SK-N-SH (cell line): ENCODE measurements around the gene OR56A4. TPM values are rescaled to one million over a fixed set of nuclear protein-coding genes. Genes with fewer than 3 reads are reported as not detected.

Experiments
- CTCF ChIA-PET: fragments of 300-600, 350-600 bp; formaldehyde crosslinking; extraction: SDS; loops from one replicate; lab custom pipeline; 2021; lab: Yijun Ruan, JAX
- POLR2A ChIA-PET: fragments of 350-600 bp; sonication (Branson Sonifier 250); formaldehyde crosslinking; extraction: SDS; loops from one replicate; lab custom pipeline; 2020; ENCODE audit warnings: antibody characterized with exemption, inconsistent platforms; lab: Yijun Ruan, JAX
- DNase-seq: peaks from one replicate; pipeline ENCODE4 v3.0.0; 2012
- H2AFZ ChIP-seq: fragments of 200-600 bp; sonication (generic); 2 replicates; pipeline ENCODE4 v1.8.1; 2016; ENCODE audit warnings: antibody characterized with exemption, mild to moderate bottlenecking, low read depth
- H3F3A ChIP-seq: fragments of 200-600 bp; sonication (generic); replicated peaks from 2 replicates; pipeline ENCODE3; 2016; ENCODE audit warnings: antibody characterized with exemption, mild to moderate bottlenecking; ENCODE audit not compliant: insufficient read depth
- H3K27ac ChIP-seq, 2 experiments: fragments of 200-500 bp in 1 of 2; fragments of 200-600 bp in 1 of 2; sonication (Bioruptor generic) in 1 of 2; sonication (generic), shearing (Covaris generic) in 1 of 2; 2 replicates each; pipeline versions ENCODE4 v1.5.1 to v1.6.1; 2014 to 2016; ENCODE audit warnings: low read depth in 2 of 2, inconsistent platforms in 1 of 2, low read length in 1 of 2, mild to moderate bottlenecking in 1 of 2, mixed read lengths in 1 of 2
- H3K27me3 ChIP-seq: fragments of 200-600 bp; sonication (generic), shearing (Covaris generic); 2 replicates; pipeline ENCODE4 v1.6.1; 2016; ENCODE audit warnings: mixed run types; ENCODE audit not compliant: insufficient read depth
- H3K36me3 ChIP-seq, 2 experiments: fragments of 200-500 bp in 1 of 2; fragments of 200-600 bp in 1 of 2; sonication (Bioruptor generic) in 1 of 2; sonication (generic) in 1 of 2; replicated peaks in 1 of 2; 2 replicates each; pipeline versions ENCODE3 to v1.5.1; 2014 to 2016; ENCODE audit warnings: low read length in 1 of 2, mild to moderate bottlenecking in 1 of 2; ENCODE audit not compliant: insufficient read depth in 2 of 2, control insufficient read depth in 1 of 2
- H3K4me1 ChIP-seq, 2 experiments: fragments of 200-500 bp in 1 of 2; fragments of 200-600 bp in 1 of 2; sonication (Bioruptor generic) in 1 of 2; sonication (generic), shearing (Covaris generic) in 1 of 2; 2 replicates each; pipeline versions ENCODE4 v1.5.1 to v1.6.1; 2014 to 2016; ENCODE audit warnings: low read depth in 1 of 2, low read length in 1 of 2, mixed run types in 1 of 2; ENCODE audit not compliant: insufficient read depth in 2 of 2, control insufficient read depth in 1 of 2
- H3K4me2 ChIP-seq: fragments of 200-600 bp; sonication (generic), shearing (Covaris generic); 2 replicates; pipeline ENCODE4 v1.6.1; 2017; ENCODE audit warnings: mixed run types
- H3K4me3 ChIP-seq, 2 experiments: fragments of 200-500 bp in 1 of 2; fragments of 200-600 bp in 1 of 2; sonication (Bioruptor generic) in 1 of 2; sonication (generic), shearing (Covaris generic) in 1 of 2; 2 replicates each; pipeline versions ENCODE4 v1.5.1 to v1.8.1; 2014 to 2016; ENCODE audit warnings: low read depth in 2 of 2, inconsistent platforms in 1 of 2, low read length in 1 of 2, mild to moderate bottlenecking in 1 of 2, mixed read lengths in 1 of 2, moderate library complexity in 1 of 2
- H3K79me2 ChIP-seq: fragments of 200-600 bp; sonication (generic); 2 replicates; pipeline ENCODE4 v1.8.1; 2017; ENCODE audit warnings: mild to moderate bottlenecking; ENCODE audit not compliant: insufficient read depth
- H3K9ac ChIP-seq: fragments of 200-600 bp; sonication (generic); 2 replicates; pipeline ENCODE4 v1.6.1; 2017; ENCODE audit warnings: mixed run types
- H3K9me2 ChIP-seq: fragments of 200-600 bp; sonication (generic); 2 replicates; pipeline ENCODE4 v1.6.1; 2017; ENCODE audit warnings: mixed run types
- H3K9me3 ChIP-seq: fragments of 200-600 bp; sonication (generic); 2 replicates; pipeline ENCODE4 v1.6.1; 2017; ENCODE audit warnings: mixed run types, mild to moderate bottlenecking, moderate library complexity
- H4K20me1 ChIP-seq: fragments of 200-600 bp; sonication (generic); 2 replicates; pipeline ENCODE4 v1.6.1; 2017; ENCODE audit warnings: mild to moderate bottlenecking, mixed run types; ENCODE audit not compliant: insufficient read depth
- CHD2 ChIP-seq: fragments of 150-350 bp; IDR thresholded peaks from 2 replicates; pipeline ENCODE4 v1.6.1; 2018; ENCODE audit warnings: low read length; ENCODE audit not compliant: partially characterized antibody
- ELF1 ChIP-seq: IDR thresholded peaks from 2 replicates; pipeline ENCODE4 v1.4.0; 2012
- EP300 ChIP-seq, 2 experiments: IDR thresholded peaks; 2 replicates each; pipeline versions ENCODE4 v1.4.0 to v1.6.1; 2012; ENCODE audit warnings: borderline replicate concordance in 1 of 2, low read depth in 1 of 2, low read length in 1 of 2
- EZH2phosphoT487 ChIP-seq: fragments of 200-600 bp; sonication (generic); IDR thresholded peaks from 2 replicates; pipeline ENCODE4 v1.6.1; 2017; ENCODE audit warnings: low read depth, mixed run types, mild to moderate bottlenecking, antibody characterized with exemption, moderate library complexity, borderline replicate concordance
- FOXM1 ChIP-seq: IDR thresholded peaks from 2 replicates; pipeline ENCODE4 v1.4.0; 2012; ENCODE audit warnings: low read depth, mild to moderate bottlenecking
- JUND ChIP-seq: IDR thresholded peaks from 2 replicates; pipeline ENCODE4 v1.4.0; 2012
- NRF1 ChIP-seq: IDR thresholded peaks from 2 replicates; pipeline ENCODE4 v1.6.1; 2012; ENCODE audit warnings: low read depth, mild to moderate bottlenecking, low read length
- POLR2AphosphoS5 ChIP-seq: IDR thresholded peaks from 2 replicates; pipeline ENCODE4 v1.6.1; 2012; ENCODE audit warnings: low read depth, low read length
- RXRA ChIP-seq: IDR thresholded peaks from 2 replicates; pipeline ENCODE4 v1.4.0; 2012; ENCODE audit warnings: low read depth, mild to moderate bottlenecking, borderline replicate concordance
- SIN3A ChIP-seq: IDR thresholded peaks from 2 replicates; pipeline ENCODE4 v1.6.1; 2012; ENCODE audit warnings: low read depth, mild to moderate bottlenecking, low read length, moderate library complexity, borderline replicate concordance
- TCF12 ChIP-seq: IDR thresholded peaks from 2 replicates; pipeline ENCODE4 v1.4.0; 2012
- YY1 ChIP-seq: IDR thresholded peaks from 2 replicates; pipeline ENCODE4 v1.4.0; 2012; ENCODE audit warnings: low read depth, mild to moderate bottlenecking
- WGBS: methylation state at CpG from one replicate; pipeline ENCODE4 v1.1.6; 2017; ENCODE audit warnings: low lambda C conversion rate; 5-methylcytosine and 5-hydroxymethylcytosine counted together
- polyA plus RNA-seq, 3 experiments: library from polyadenylated mRNA; depleted of rRNA; stranded (reverse); fragments of >200 nt; gene quantifications; 2 replicates each; pipeline ENCODE4 v1.2.3, GENCODE V29; 2012
- TF ChIP-seq, protein P1 (sequence below): fragments of 200-600 bp; sonication (generic); IDR thresholded peaks from 2 replicates; pipeline ENCODE4 v1.6.1; 2017; ENCODE audit warnings: antibody characterized with exemption, mild to moderate bottlenecking, moderate library complexity
- TF ChIP-seq, protein P2 (sequence below): IDR thresholded peaks from 2 replicates; pipeline ENCODE4; 2012
- TF ChIP-seq, protein P3 (sequence below): fragments of 150-350 bp; IDR thresholded peaks from 2 replicates; pipeline ENCODE4 v1.6.1; 2017; ENCODE audit warnings: antibody characterized with exemption, low read length, low read depth, borderline replicate concordance

Gene OR56A4
- polyA plus RNA-seq, 1 of the 3 experiments (the other 2 are of a cell fraction), result not detected

DNA sequence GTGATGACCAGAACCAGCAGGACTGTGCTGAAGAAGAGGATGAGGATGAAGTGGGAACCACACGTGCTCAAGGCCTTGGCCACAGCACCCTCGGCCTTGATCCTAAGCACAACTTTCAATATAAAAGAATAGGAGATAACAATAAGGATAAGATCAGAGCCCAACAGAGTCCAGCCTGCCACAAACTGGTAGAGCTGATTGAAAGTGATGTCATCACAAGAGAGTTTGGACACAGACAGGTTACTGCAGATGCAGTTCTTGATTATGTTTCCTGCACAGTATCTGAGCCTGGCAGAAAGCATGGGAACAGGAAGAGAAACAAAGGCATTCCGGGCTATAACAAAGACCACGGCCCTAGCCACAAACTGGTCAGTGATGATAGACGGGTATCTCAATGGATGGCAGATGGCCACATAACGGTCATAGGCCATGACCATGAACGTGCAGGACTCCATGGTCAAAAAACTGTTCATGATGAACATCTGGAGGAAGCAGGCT is 4.5 kb downstream of the OR56A4 start (continued):
- TF ChIP-seq POLR2AphosphoS5, result no peak
- TF ChIP-seq, protein P1, sequence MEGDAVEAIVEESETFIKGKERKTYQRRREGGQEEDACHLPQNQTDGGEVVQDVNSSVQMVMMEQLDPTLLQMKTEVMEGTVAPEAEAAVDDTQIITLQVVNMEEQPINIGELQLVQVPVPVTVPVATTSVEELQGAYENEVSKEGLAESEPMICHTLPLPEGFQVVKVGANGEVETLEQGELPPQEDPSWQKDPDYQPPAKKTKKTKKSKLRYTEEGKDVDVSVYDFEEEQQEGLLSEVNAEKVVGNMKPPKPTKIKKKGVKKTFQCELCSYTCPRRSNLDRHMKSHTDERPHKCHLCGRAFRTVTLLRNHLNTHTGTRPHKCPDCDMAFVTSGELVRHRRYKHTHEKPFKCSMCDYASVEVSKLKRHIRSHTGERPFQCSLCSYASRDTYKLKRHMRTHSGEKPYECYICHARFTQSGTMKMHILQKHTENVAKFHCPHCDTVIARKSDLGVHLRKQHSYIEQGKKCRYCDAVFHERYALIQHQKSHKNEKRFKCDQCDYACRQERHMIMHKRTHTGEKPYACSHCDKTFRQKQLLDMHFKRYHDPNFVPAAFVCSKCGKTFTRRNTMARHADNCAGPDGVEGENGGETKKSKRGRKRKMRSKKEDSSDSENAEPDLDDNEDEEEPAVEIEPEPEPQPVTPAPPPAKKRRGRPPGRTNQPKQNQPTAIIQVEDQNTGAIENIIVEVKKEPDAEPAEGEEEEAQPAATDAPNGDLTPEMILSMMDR, result no peak
- no peak for TF ChIP-seq TCF12
- no peak for TF ChIP-seq FOXM1
- TF ChIP-seq EZH2phosphoT487, result no peak
- TF ChIP-seq NRF1, result no peak
- no peak for TF ChIP-seq JUND
- TF ChIP-seq RXRA, result no peak
- no peak for TF ChIP-seq YY1

DNA sequence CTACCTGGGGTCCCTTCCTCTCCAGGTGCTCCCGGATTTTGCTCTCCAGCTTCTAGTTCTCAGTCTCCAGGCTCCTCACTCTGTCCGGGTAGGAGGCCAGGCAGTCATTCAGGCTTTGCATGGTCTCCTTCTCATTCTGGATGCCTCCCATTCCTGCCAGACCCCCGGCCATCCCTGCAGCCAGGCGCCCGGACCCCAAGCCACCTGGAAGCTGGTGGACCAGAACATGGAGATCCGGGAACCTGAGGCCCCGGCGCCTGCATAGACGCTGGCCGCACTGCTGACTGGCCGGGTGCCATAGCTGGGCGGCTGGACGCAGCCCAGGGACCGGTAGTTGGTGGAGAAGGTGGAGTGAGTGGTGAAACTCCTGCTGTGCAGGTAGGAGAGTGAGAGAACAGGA is 12.0 kb downstream of the OR56A4 start:
- no peak overlapping the region for H2AFZ ChIP-seq
- no peaks in the 10 kb centered on the region for H3F3A ChIP-seq
- H3K27me3 ChIP-seq, result no peaks in the 10 kb centered on the region
- H3K9me3 ChIP-seq, result no peaks in the 10 kb centered on the region
- H3K4me1 ChIP-seq, result no peaks in the 10 kb centered on the region
- H3K27ac ChIP-seq, result no peak overlapping the region
- TF ChIP-seq SIN3A, result no peak
- no peak for TF ChIP-seq ELF1
- no peak for TF ChIP-seq EP300 (IDR thresholded peaks at IDR 0.05; ENCODE audit: borderline replicate concordance in 1 of 2, low read depth in 1 of 2, low read length in 1 of 2)
- TF ChIP-seq YY1, result no peak
- TF ChIP-seq CHD2, result no peak
- TF ChIP-seq, protein P2, sequence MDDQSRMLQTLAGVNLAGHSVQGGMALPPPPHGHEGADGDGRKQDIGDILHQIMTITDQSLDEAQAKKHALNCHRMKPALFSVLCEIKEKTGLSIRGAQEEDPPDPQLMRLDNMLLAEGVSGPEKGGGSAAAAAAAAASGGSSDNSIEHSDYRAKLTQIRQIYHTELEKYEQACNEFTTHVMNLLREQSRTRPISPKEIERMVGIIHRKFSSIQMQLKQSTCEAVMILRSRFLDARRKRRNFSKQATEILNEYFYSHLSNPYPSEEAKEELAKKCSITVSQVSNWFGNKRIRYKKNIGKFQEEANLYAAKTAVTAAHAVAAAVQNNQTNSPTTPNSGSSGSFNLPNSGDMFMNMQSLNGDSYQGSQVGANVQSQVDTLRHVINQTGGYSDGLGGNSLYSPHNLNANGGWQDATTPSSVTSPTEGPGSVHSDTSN, result no peak
- TF ChIP-seq, protein P3, sequence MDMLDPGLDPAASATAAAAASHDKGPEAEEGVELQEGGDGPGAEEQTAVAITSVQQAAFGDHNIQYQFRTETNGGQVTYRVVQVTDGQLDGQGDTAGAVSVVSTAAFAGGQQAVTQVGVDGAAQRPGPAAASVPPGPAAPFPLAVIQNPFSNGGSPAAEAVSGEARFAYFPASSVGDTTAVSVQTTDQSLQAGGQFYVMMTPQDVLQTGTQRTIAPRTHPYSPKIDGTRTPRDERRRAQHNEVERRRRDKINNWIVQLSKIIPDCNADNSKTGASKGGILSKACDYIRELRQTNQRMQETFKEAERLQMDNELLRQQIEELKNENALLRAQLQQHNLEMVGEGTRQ, result no peak
- no peaks in the 10 kb centered on the region for H3K36me3 ChIP-seq
- no peaks in the 10 kb centered on the region for H3K9me2 ChIP-seq
- DNase-seq, result no peak
- H3K9ac ChIP-seq, result no peak overlapping the region
- H3K4me3 ChIP-seq, result no peak overlapping the region
- POLR2A ChIA-PET, result no interaction called here
- CTCF ChIA-PET, result interaction anchor here (1.7 to 1.8 kb wide), 2 partner anchors 359 to 368 kb away, joined by 5 to 7 read pairs; no protein-coding TSS in a partner anchor
- H3K79me2 ChIP-seq, result no peaks in the 10 kb centered on the region
- H3K4me2 ChIP-seq, result no peak overlapping the region
- WGBS, result 6% methylated on average over 5 of the region's 14 CpGs
- no peaks in the 10 kb centered on the region for H4K20me1 ChIP-seq
